GM15510 (cell line): ENCODE results near the gene PARD6A.

Source experiments
- POLR2A ChIP-seq: IDR thresholded peaks from 3 replicates; pipeline ENCODE4 v1.6.1; 2011; ENCODE audit warnings: borderline replicate concordance; ENCODE audit not compliant: insufficient read length; ENCODE audit errors: extremely low read depth

The PARD6A gene

GRCh38 chr16:67659675-67660563, 841 bp upstream of the PARD6A start, which contains the start of gene ACD:
Gene ACD (minus strand): TSS chr16:67660260. CDS start chr16:67660220, 40 bp downstream.
- peak; percentile 92 for TF ChIP-seq POLR2A

DNA sequence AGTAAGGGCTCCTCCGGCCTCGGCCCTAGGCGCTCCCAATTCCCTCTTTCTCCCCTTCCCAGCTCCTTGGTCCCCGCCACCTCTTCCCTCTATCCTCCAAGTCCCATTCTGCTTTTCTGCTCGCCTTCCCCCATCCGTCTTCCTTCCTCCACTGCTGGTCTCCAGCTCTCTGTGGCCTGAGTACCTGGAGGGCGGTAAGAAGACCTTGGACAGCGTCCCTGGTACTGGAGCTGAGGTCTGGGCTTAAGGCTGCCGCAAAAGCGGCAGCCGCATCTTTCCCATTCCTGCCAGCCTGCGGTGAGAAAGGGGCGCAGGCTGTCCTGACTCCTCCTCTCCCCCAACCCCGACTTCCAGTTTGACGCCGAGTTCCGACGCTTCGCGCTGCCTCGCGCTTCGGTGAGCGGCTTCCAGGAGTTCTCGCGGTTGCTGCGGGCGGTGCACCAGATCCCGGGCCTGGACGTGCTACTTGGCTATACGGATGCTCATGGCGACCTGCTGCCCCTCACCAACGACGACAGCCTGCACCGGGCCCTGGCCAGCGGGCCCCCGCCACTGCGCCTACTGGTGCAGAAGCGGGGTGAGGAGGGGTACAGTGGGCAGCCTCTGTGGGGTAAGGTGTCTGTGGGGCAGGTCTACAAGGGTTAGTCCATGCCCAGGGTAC, 471 bp downstream of the PARD6A start:
- no peak for TF ChIP-seq POLR2A

DNA sequence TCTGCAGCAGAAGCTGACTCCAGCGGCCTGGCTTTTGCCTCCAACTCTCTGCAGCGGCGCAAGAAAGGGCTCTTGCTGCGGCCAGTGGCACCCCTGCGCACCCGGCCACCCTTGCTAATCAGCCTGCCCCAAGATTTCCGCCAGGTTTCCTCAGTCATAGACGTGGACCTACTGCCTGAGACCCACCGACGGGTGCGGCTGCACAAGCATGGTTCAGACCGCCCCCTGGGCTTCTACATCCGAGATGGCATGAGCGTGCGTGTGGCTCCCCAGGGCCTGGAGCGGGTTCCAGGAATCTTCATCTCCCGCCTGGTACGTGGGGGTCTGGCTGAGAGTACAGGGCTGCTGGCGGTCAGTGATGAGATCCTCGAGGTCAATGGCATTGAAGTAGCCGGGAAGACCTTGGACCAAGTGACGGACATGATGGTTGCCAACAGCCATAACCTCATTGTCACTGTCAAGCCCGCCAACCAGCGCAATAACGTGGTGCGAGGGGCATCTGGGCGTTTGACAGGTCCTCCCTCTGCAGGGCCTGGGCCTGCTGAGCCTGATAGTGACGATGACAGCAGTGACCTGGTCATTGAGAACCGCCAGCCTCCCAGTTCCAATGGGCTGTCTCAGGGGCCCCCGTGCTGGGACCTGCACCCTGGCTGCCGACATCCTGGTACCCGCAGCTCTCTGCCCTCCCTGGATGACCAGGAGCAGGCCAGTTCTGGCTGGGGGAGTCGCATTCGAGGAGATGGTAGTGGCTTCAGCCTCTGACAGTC, 1.3 kb downstream of the PARD6A start:
- TF ChIP-seq POLR2A, result no peak

DNA sequence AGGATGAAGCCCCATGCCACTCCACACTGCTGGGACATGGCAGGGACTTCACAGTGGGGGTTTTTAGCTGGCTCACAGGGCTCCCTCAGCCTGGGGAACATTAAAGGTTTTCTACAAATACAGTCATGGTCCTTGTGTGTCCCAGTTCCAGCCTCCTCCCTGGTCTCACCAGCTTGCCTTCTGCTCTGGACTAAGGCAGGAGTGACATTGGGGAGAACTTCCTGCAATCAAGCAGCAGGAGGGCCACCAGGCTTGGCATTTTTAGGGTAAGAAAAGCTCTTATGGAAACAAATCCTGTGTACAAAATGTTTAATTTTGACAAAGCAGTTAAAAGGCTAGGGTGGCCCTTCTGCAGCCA, 1.9 kb downstream of the PARD6A start:
- TF ChIP-seq POLR2A, result no peak

GRCh38 chr16:67663151-67663876, 2.6 kb downstream of the PARD6A start:
- no peak for TF ChIP-seq POLR2A

GRCh38 chr16:67663877-67664222, 3.1 kb downstream of the PARD6A start:
- TF ChIP-seq POLR2A, result no peak

GRCh38 chr16:67664258-67664657, 3.5 kb downstream of the PARD6A start:
- no peak for TF ChIP-seq POLR2A

DNA sequence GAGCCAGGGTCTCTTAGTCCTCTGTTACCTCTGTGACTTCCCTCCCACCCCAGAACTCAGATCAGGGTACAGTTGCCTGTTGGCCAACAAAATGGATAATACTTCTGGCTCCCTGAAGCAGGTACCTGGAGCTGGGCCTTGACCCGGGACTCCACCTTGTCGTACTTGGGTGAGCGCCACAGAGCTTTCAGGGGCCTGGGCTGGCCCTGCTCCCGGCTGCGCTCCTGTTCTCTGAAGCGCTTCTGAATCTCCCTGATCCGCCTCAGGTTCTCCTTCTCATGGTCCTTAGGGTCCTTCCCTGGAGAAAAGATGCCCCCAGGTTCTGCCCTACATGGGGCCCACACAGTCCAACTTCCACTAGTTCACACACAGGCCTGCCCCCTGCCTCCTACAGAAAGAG, 4.1 kb downstream of the PARD6A start:
- TF ChIP-seq POLR2A, result no peak

DNA sequence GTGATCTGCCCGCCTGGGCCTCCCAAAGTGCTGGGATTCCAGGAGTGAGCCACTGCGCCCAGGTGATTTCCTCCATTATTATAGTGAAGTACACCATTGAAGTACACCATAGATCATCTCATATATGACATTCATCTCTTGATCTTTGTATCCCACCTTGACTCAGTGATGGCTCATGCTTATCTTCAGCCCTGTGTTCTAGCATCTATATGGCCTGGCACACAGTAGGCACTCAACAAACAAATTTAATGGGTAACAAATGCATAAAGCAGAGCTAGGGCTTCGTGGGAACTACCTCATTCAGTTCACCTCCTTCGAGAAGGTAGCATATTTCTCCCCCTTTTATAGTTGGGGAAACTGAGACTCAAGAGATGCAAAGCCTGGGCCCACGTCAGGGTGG, 4.8 kb downstream of the PARD6A start:
- no peak for TF ChIP-seq POLR2A

GRCh38 chr16:67666032-67666551, 5.3 kb downstream of the PARD6A start:
- no peak for TF ChIP-seq POLR2A

DNA sequence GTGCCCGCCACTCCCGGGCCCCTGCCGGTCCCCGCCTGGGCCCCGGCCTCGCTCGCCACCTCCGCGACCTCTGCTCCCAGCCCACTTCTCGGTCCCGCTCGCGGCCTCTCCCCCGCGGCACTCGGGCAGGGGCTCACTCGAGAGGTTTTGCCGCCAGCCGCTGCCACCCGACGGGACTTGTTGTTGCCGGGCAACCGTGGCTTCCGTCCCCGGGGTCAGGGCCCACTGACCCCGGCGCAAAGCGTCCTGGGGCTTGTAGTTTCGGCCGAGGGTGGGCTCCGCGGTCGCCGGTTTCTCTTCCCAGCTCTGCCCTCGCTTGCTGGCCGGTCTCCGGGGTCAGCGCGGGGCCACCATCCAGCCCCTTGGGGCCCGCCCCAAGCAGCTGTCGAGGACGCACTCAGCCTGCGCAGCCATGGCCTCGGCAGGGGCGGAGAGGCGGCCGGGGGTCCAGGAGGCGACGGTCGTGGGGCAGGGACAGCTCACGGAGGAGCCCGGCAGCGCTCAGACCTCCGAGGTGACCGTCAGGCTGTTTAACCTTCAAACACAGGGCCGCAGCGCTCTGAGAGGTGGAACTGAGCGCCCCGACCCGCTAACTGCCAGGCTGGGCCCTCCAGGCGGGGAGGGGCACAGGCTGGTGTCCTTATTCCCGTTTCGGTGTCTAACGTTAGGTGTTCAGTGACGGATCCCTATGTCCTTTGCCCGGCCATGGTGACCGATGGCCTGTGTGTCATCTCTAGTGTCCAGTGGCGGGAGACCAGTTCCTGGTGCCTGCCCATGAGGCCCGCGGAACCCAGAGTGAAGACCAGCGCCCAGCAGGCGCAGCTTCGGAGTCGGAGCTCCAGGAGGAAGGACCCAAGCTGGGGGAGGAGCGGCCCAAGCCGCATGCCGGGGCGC, 6.0 kb downstream of the PARD6A start, which contains the start of the genes C16orf86 and ENKD1:
C16orf86 (plus strand) TSS at position 256 of the 894 bp plus-strand sequence; CDS start at position 413, 157 bp downstream.
ENKD1 (minus strand) TSS at position 192 of the 894 bp plus-strand sequence. CDS start 308 bp downstream, outside the sequence.
- TF ChIP-seq POLR2A, result no peak

GRCh38 chr16:67667453-67667816, 6.7 kb downstream of the PARD6A start:
- TF ChIP-seq POLR2A, result no peak

GRCh38 chr16:67667817-67668494, 7.2 kb downstream of the PARD6A start:
- peak; percentile 18 for TF ChIP-seq POLR2A

DNA sequence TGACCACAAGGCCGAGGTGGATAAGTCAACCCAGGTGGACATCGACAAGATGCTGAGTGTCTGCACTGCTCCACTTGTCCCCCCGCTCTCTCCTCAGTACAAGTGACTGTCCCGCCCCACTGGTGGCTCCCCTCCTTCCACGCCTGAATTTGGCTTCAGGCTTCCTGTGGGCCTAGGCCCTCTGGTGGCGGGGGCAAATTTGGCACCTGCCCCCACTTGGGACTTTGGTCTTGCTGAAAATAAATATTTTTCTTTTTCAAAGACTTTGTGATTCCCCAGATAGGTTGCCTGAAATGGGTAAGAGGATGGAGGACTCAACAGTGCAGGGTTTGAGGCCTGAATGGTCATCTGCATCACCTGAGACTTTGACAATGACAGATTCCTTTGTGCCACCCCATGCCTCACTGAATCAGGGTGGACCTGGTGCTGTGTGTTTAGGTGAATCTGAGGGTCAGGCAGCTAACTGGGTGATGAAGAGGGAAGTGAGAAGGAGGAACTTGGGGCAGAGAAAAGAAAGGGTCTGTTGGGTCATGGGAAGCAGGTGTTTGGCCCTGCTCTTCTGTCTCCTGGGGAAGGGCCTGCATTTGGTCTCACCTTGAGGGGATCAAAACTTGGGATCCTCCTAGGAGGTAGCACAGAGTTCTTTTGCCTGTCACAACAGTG, 7.9 kb downstream of the PARD6A start:
- no peak for TF ChIP-seq POLR2A
